Panc1 (cell line): Measurements from ENCODE around the gene FAM209B.

ENCODE experiments used
- CTCF ChIP-seq: fragments of 450-650 bp; IDR thresholded peaks from 2 replicates; pipeline ENCODE4 v1.5.1; 2017; ENCODE audit warnings: mild to moderate bottlenecking
- POLR2AphosphoS5 ChIP-seq: IDR thresholded peaks from 2 replicates; pipeline ENCODE4 v1.6.1; 2012; ENCODE audit warnings: mild to moderate bottlenecking, low read depth, low read length, moderate library complexity
- SIN3A ChIP-seq: IDR thresholded peaks from 2 replicates; pipeline ENCODE4 v1.6.1; 2012; ENCODE audit warnings: low read depth, mild to moderate bottlenecking, low read length, moderate library complexity, borderline replicate concordance; ENCODE audit not compliant: insufficient read depth
- TCF7L2 ChIP-seq: IDR thresholded peaks from 2 replicates; pipeline ENCODE4 v1.6.1; 2011; ENCODE audit warnings: mild to moderate bottlenecking, low read depth, low read length, inconsistent platforms
- TF ChIP-seq, protein P1 (sequence below), 2 experiments: IDR thresholded peaks; 2 replicates each; pipeline ENCODE4 v1.6.1; 2011 to 2012; ENCODE audit warnings: low read depth in 2 of 2, control low read depth in 1 of 2, low read length in 1 of 2, mild to moderate bottlenecking in 1 of 2, moderate library complexity in 1 of 2; ENCODE audit not compliant: insufficient read depth in 1 of 2

GRCh38 chr20:56584916-56585315 is 51.9 kb downstream of the FAM209B start:
- TF ChIP-seq CTCF (no peak), SIN3A (no peak), POLR2AphosphoS5 (no peak), TCF7L2 (no peak)
- TF ChIP-seq, protein P1, sequence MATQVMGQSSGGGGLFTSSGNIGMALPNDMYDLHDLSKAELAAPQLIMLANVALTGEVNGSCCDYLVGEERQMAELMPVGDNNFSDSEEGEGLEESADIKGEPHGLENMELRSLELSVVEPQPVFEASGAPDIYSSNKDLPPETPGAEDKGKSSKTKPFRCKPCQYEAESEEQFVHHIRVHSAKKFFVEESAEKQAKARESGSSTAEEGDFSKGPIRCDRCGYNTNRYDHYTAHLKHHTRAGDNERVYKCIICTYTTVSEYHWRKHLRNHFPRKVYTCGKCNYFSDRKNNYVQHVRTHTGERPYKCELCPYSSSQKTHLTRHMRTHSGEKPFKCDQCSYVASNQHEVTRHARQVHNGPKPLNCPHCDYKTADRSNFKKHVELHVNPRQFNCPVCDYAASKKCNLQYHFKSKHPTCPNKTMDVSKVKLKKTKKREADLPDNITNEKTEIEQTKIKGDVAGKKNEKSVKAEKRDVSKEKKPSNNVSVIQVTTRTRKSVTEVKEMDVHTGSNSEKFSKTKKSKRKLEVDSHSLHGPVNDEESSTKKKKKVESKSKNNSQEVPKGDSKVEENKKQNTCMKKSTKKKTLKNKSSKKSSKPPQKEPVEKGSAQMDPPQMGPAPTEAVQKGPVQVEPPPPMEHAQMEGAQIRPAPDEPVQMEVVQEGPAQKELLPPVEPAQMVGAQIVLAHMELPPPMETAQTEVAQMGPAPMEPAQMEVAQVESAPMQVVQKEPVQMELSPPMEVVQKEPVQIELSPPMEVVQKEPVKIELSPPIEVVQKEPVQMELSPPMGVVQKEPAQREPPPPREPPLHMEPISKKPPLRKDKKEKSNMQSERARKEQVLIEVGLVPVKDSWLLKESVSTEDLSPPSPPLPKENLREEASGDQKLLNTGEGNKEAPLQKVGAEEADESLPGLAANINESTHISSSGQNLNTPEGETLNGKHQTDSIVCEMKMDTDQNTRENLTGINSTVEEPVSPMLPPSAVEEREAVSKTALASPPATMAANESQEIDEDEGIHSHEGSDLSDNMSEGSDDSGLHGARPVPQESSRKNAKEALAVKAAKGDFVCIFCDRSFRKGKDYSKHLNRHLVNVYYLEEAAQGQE (IDR thresholded peaks at IDR 0.05; ENCODE audit: insufficient read depth in 1 of 2, low read depth in 2 of 2, low read length in 1 of 2), result no peak
